PC-3 (cell line): ENCODE results near the gene PLEKHA6. TPM values are rescaled to one million over a fixed set of nuclear protein-coding genes. Genes with fewer than 3 reads are reported as not detected.

Experiments used
- ATAC-seq: fragments of 200-7000 bp; cut with Tn5 transposase; 2 replicates; pipeline ENCODE4 v1.9.1; 2020; ENCODE audit warnings: mild to moderate bottlenecking, moderate library complexity
- BruUV-seq: library from RNA; stranded (reverse); fragments of 400-500 nt; replicated peaks from 2 replicates; lab custom pipeline; 2021; lab: Mats Ljungman, UMichigan
- CTCF ChIA-PET: fragments of 300-600 bp; sonication (Branson Sonifier 250); formaldehyde crosslinking; loops from one replicate; lab custom pipeline; 2022; ENCODE audit warnings: antibody characterized with exemption; lab: Charles Lee
- POLR2A ChIA-PET: fragments of 300-600 bp; sonication (Branson Sonifier 250); formaldehyde crosslinking; loops from one replicate; lab custom pipeline; 2022; ENCODE audit warnings: antibody characterized with exemption; ENCODE audit not compliant: unreplicated experiment; lab: Charles Lee
- DNase-seq: peaks from one replicate; pipeline ENCODE4 v3.0.0-alpha.2; 2015
- H2AFZ ChIP-seq: fragments of 300-600 bp; sonication (generic); 2 replicates; pipeline ENCODE4 v1.6.0; 2016; ENCODE audit warnings: antibody characterized with exemption, low read length
- H3F3A ChIP-seq: fragments of 300-600 bp; sonication (generic); one replicate; pipeline ENCODE4 v1.6.0; 2017; ENCODE audit warnings: antibody characterized with exemption, low read length, control low read depth, mild to moderate bottlenecking; ENCODE audit not compliant: unreplicated experiment
- H3K27ac ChIP-seq: fragments of 300-600 bp; sonication (generic); 2 replicates; pipeline ENCODE4 v1.5.1; 2016; ENCODE audit warnings: mild to moderate bottlenecking, low read length
- H3K27me3 ChIP-seq: fragments of 300-600 bp; sonication (generic); 2 replicates; pipeline ENCODE4 v1.6.1; 2016; ENCODE audit warnings: low read length, mixed read lengths
- H3K36me3 ChIP-seq: fragments of 300-600 bp; sonication (generic); 2 replicates; pipeline ENCODE4 v1.6.1; 2016; ENCODE audit warnings: low read depth, mixed run types, low read length, mixed read lengths
- H3K4me1 ChIP-seq: fragments of 300-600 bp; sonication (generic); 2 replicates; pipeline ENCODE4 v1.5.1; 2016; ENCODE audit warnings: low read length; ENCODE audit not compliant: insufficient read depth
- H3K4me2 ChIP-seq: fragments of 300-600 bp; sonication (generic); 2 replicates; pipeline ENCODE4 v1.6.0; 2016; ENCODE audit warnings: low read length
- H3K4me3 ChIP-seq: fragments of 300-600 bp; sonication (generic); 2 replicates; pipeline ENCODE4 v1.5.1; 2016; ENCODE audit warnings: mild to moderate bottlenecking, low read length, mixed read lengths
- H3K79me2 ChIP-seq: fragments of 300-600 bp; sonication (generic); 2 replicates; pipeline ENCODE4 v1.6.1; 2017; ENCODE audit warnings: low read length, mixed read lengths
- H3K9ac ChIP-seq: fragments of 300-600 bp; sonication (generic); 2 replicates; pipeline ENCODE4 v1.6.0; 2016; ENCODE audit warnings: mild to moderate bottlenecking, low read length
- H3K9me2 ChIP-seq: fragments of 300-600 bp; sonication (generic); replicated peaks from 2 replicates; pipeline ENCODE4 v1.6.1; 2016; ENCODE audit warnings: mixed run types, low read length, mixed read lengths
- H3K9me3 ChIP-seq: fragments of 300-600 bp; sonication (generic); 2 replicates; pipeline ENCODE4 v1.6.1; 2016; ENCODE audit warnings: low read length, mixed read lengths
- H4K20me1 ChIP-seq: fragments of 300-600 bp; sonication (generic); 2 replicates; pipeline ENCODE4 v1.6.1; 2016; ENCODE audit warnings: low read length, mixed read lengths
- CTCF ChIP-seq: fragments of 300-600 bp; sonication (generic); conservative IDR thresholded peaks from 2 replicates; pipeline ENCODE4 v1.5.1; 2017; ENCODE audit warnings: antibody characterized with exemption, low read depth, mild to moderate bottlenecking, low read length
- EZH2 ChIP-seq: fragments of 300-600 bp; sonication (generic); IDR thresholded peaks from one replicate; pipeline ENCODE4 v1.6.1; 2017; ENCODE audit warnings: antibody characterized with exemption, mild to moderate bottlenecking, low read length; ENCODE audit not compliant: unreplicated experiment
- EZH2phosphoT487 ChIP-seq: fragments of 300-600 bp; sonication (generic); IDR thresholded peaks from 2 replicates; pipeline ENCODE4 v1.6.1; 2018; ENCODE audit warnings: mild to moderate bottlenecking, antibody characterized with exemption, low read length, borderline replicate concordance
- intact Hi-C: fragments of 100-400 bp; cut with micrococcal nuclease; formaldehyde crosslinking; loops from 2 replicates; pipeline ENCODE4 v1.9.0; 2023
- total RNA-seq: library from RNA; depleted of rRNA; stranded (reverse); fragments of >200 nt; gene quantifications from 2 replicates; pipeline ENCODE4 v1.2.3, GENCODE V29; 2014

Gene PLEKHA6
- total RNA-seq, 1 experiment from 2014 or later, result 53.8 TPM

- no peaks in the 10 kb centered on the region for H3K9me2 ChIP-seq
- no peaks in the 10 kb centered on the region for H3K79me2 ChIP-seq
- peaks cover 14% of the 10 kb centered on the region; the same call in 1 of the 2 replicates for H3K36me3 ChIP-seq
- no peak for TF ChIP-seq CTCF
- no peak for TF ChIP-seq EZH2
- TF ChIP-seq EZH2phosphoT487, result no peak
- H3K27me3 ChIP-seq, result no peaks in the 10 kb centered on the region
- H2AFZ ChIP-seq, result no peak overlapping the region
- no peaks in the 10 kb centered on the region for H4K20me1 ChIP-seq
- ChIA-PET CTCF (no interaction called here), POLR2A (no interaction called here)
- H3K9ac ChIP-seq, result no peak overlapping the region
- no peak for ATAC-seq
- no peaks in the 10 kb centered on the region for H3F3A ChIP-seq
- no TSS peak for BruUV-seq
- H3K27ac ChIP-seq, result no peak overlapping the region
- DNase-seq, result no peak
- H3K4me3 ChIP-seq, result no peak overlapping the region
- H3K4me1 ChIP-seq, result no peaks in the 10 kb centered on the region
- no peak overlapping the region for H3K4me2 ChIP-seq
- H3K9me3 ChIP-seq, result no peaks in the 10 kb centered on the region
- intact Hi-C loops, result no loop called here
Measured at GRCh38 chr1:204249736-204250427, 109.8 kb downstream of the PLEKHA6 start.

- no peaks in the 10 kb centered on the region for H3K4me1 ChIP-seq
- intact Hi-C loops, result no loop called here
- ATAC-seq (no peak), DNase-seq (no peak)
- TF ChIP-seq EZH2 (no peak), EZH2phosphoT487 (no peak), CTCF (no peak)
- H3K4me2 ChIP-seq, result no peak overlapping the region
- ChIA-PET CTCF (interaction anchor here (1.5 kb wide), 1 partner anchor 43 kb away, joined by 4 read pairs; no protein-coding TSS in a partner anchor), POLR2A (no interaction called here)
- H3K79me2 ChIP-seq, result no peaks in the 10 kb centered on the region
- H3K36me3 ChIP-seq, result peaks cover 19% of the 10 kb centered on the region; the same call in 1 of the 2 replicates
- no peak overlapping the region for H3K27ac ChIP-seq
- BruUV-seq, result no TSS peak
- H3K4me3 ChIP-seq, result no peak overlapping the region
- H3K9me3 ChIP-seq, result no peaks in the 10 kb centered on the region
- H3K27me3 ChIP-seq, result no peaks in the 10 kb centered on the region
- H3K9ac ChIP-seq, result no peak overlapping the region
- H3F3A ChIP-seq, result no peaks in the 10 kb centered on the region
- no peak overlapping the region for H2AFZ ChIP-seq
- H3K9me2 ChIP-seq, result no peaks in the 10 kb centered on the region
- H4K20me1 ChIP-seq, result no peaks in the 10 kb centered on the region
Measured at GRCh38 chr1:204248954-204249353, 110.8 kb downstream of the PLEKHA6 start.

GRCh38 chr1:204246876-204247275 is 112.9 kb downstream of the PLEKHA6 start:
- Histone ChIP-seq H3K9ac (no peak overlapping the region), H4K20me1 (no peaks in the 10 kb centered on the region), H3F3A (no peaks in the 10 kb centered on the region), H2AFZ (no peak overlapping the region), H3K9me2 (no peaks in the 10 kb centered on the region), H3K4me1 (no peaks in the 10 kb centered on the region), H3K79me2 (no peaks in the 10 kb centered on the region), H3K4me2 (no peak overlapping the region), H3K27me3 (no peaks in the 10 kb centered on the region), H3K4me3 (no peak overlapping the region), H3K9me3 (no peaks in the 10 kb centered on the region), H3K27ac (no peak overlapping the region), H3K36me3 (peaks cover 27% of the 10 kb centered on the region; the same call in 1 of the 2 replicates)
- DNase-seq, result no peak
- ATAC-seq, result no peak
- intact Hi-C loops, result no loop called here
- TF ChIP-seq EZH2phosphoT487 (no peak), CTCF (no peak), EZH2 (no peak)
- CTCF ChIA-PET, result no interaction called here
- POLR2A ChIA-PET, result no interaction called here
- BruUV-seq, result no TSS peak
